Measurements from ENCODE around the gene EXOC3L4.

DNA sequence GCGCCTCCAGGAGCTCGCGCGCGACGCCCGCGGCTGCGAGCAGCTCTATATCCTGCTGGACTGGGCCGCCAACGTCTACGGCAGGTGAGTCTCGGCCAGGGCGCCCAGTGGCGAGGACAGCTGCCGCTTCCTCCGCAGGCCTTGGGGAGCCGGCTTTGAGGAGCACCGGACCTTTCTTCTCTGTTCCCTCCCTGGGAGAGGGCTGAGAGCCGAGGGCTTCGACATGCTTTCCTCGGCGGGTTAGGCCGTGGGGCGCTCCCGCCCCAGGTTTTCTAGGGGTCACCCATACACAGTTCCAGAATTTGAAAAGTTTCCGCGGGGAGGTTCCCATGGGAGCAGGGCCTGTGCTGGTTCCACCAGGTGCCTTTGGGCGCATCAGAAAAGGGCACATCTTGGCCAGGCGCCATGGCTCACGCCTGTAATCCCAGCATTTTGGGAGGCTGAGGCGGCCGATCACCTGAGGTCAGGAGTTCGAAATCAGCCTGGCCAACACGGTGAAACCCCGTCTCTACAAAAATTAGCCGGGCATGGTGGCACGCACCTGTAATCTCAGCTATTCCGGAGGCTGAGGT lies 8.2 kb downstream of the EXOC3L4 start:
- TF ChIP-seq SMC3 (conservative IDR thresholded peaks at IDR 0.05; ENCODE audit: poor library complexity), result no peak
- TF ChIP-seq, protein P1, sequence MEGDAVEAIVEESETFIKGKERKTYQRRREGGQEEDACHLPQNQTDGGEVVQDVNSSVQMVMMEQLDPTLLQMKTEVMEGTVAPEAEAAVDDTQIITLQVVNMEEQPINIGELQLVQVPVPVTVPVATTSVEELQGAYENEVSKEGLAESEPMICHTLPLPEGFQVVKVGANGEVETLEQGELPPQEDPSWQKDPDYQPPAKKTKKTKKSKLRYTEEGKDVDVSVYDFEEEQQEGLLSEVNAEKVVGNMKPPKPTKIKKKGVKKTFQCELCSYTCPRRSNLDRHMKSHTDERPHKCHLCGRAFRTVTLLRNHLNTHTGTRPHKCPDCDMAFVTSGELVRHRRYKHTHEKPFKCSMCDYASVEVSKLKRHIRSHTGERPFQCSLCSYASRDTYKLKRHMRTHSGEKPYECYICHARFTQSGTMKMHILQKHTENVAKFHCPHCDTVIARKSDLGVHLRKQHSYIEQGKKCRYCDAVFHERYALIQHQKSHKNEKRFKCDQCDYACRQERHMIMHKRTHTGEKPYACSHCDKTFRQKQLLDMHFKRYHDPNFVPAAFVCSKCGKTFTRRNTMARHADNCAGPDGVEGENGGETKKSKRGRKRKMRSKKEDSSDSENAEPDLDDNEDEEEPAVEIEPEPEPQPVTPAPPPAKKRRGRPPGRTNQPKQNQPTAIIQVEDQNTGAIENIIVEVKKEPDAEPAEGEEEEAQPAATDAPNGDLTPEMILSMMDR (IDR thresholded peaks at IDR 0.05; ENCODE audit: poor library complexity, severe bottlenecking), result no peak
- no peak for TF ChIP-seq POLR2AphosphoS5 (IDR thresholded peaks at IDR 0.05)
- TF ChIP-seq EZH2 (IDR thresholded peaks at IDR 0.05; ENCODE audit: borderline replicate concordance, insufficient read depth, low read length, poor library complexity, severe bottlenecking), result no peak
- TF ChIP-seq, protein P2, sequence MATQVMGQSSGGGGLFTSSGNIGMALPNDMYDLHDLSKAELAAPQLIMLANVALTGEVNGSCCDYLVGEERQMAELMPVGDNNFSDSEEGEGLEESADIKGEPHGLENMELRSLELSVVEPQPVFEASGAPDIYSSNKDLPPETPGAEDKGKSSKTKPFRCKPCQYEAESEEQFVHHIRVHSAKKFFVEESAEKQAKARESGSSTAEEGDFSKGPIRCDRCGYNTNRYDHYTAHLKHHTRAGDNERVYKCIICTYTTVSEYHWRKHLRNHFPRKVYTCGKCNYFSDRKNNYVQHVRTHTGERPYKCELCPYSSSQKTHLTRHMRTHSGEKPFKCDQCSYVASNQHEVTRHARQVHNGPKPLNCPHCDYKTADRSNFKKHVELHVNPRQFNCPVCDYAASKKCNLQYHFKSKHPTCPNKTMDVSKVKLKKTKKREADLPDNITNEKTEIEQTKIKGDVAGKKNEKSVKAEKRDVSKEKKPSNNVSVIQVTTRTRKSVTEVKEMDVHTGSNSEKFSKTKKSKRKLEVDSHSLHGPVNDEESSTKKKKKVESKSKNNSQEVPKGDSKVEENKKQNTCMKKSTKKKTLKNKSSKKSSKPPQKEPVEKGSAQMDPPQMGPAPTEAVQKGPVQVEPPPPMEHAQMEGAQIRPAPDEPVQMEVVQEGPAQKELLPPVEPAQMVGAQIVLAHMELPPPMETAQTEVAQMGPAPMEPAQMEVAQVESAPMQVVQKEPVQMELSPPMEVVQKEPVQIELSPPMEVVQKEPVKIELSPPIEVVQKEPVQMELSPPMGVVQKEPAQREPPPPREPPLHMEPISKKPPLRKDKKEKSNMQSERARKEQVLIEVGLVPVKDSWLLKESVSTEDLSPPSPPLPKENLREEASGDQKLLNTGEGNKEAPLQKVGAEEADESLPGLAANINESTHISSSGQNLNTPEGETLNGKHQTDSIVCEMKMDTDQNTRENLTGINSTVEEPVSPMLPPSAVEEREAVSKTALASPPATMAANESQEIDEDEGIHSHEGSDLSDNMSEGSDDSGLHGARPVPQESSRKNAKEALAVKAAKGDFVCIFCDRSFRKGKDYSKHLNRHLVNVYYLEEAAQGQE (IDR thresholded peaks at IDR 0.05; ENCODE audit: borderline replicate concordance), result no peak

Data from neural cell (in vitro differentiated cells).